ENCODE results near the gene FBRS.

Gene FBRS

DNA sequence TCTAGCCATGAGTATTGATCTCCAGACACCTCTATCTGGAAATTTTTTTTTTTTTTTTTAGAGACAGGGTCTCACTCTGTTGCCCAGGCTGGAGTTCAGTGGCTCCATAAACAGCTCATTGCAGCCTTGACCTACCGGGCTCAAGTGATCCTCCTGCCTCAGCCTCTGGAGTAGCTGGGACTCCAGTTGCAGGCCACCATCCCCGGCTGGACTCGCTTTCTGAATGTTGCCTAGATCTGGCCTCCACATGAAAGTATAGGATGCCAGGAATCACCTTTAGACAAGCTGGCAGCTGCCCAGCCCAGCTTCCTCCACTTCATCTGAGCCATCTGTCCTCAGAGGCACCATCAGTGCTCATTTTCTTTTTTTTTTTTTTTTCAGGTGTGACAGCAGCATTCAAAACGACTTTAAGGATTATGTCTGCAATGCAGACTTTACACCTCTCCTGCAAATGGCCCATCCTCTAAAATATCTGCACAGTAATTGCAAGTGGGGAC is 13.8 kb upstream of the FBRS start:
- DNase-seq (ENCODE audit: low spot score): no peak

DNA sequence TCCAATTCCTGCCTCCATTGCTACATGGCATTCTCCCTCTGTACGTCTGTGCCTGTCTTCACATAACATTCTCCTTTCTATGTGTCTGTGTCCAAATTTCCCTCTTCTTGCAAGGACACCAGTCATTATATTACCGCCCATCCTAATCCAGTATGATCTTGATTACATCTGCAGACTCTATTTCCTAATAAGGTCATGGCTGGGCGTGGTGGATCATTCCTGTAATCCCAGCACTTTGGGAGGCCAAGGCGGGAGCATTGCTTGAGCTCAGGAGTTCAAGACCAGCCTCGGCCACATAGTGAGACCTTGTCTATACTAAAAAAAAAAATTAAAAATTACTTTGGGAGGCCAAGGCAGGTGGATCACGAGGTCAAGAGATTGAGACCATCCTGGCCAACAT is 12.5 kb upstream of the FBRS start:
- DNase-seq (ENCODE audit: low spot score): no peak

DNA sequence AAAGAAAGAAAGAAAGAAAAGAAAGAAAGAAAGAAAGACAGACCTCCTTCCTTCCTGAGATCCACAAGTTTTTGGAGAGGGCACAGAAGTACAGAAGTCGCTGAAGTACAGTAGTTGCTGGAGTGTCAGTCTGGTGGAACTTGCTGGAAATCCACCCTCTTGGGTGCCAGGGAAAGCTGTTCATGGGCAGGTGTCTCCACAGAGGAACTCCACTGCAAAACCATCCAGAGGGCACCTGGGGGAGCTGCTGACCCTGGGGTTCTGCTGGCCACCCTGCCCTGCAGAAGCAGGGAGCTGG is 11.0 kb upstream of the FBRS start:
- DNase-seq (ENCODE audit: low spot score): no peak

DNA sequence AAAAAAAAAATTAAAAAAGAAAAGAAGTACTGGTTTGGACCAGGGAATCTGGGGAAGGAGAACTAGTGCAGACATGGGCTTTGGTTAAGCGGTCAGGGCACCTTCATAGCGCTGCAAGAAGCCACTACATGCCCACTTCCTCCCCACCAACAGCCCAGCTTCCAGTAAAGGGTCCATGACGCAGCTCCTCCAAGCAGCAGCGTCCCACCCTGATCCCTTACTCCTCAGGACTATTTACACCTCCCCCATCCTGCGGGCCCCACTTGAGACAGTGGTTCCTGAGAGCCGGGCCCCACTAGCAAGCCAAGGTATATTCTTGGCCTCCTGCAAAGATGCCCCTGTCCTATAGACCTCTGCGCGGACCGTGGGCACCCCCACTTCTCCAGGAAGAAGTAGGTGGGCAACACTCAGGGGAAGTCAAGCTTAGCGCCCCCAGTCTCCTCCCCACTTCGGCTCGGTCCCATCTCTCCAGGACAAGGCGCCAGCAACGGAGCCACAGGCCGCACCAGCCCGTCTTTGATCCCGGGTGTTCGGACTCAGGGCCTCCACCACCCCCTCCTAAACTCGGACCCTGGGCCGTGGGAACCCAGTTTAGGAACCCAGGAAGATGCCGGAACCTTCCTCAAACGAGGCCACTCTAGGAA is 8.4 kb upstream of the FBRS start:
- DNase-seq (ENCODE audit: low spot score): no peak

DNA sequence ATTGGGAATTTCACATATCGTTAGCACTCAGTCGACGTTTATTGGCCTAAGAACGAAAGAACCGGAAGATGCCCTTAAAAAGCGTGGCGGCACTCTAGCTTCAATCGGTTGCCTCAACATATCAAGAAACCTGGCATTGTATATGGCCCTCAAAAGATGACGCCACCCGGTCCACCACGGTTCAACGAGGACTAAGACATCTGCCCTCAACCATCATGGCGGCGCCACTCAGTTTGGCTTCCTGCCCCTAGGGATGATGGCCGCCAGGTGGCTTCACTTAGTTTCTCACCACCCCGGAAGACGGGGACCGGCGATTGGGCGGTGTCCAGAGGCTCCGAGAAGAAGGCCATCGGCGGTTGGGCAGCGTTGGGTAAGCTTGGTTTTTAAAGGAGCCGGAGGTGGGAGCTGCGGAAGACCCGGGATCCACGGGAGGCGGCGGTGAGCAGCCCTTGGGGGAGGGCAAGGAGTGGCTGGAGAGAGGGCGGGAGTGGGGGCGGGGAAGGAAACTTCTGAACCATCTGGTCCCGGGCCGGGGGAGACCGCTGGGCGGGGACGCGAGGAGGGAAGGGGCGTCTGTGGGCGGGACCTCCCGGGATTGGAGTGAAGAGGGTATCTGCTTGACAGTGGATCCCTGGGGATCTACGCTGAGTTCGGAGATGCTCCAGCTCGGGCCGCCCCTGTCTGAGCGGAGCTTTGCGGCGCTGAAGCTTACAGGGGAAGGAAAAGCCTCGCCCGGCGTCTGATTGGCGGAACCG is 7.7 kb upstream of the FBRS start, which contains the start of gene PRR14:
Gene PRR14 (plus strand): TSS at position 592 of the 755 bp plus-strand sequence. CDS start 686 bp downstream, outside the sequence.
- peak; percentile 99 for DNase-seq (ENCODE audit: low spot score)

DNA sequence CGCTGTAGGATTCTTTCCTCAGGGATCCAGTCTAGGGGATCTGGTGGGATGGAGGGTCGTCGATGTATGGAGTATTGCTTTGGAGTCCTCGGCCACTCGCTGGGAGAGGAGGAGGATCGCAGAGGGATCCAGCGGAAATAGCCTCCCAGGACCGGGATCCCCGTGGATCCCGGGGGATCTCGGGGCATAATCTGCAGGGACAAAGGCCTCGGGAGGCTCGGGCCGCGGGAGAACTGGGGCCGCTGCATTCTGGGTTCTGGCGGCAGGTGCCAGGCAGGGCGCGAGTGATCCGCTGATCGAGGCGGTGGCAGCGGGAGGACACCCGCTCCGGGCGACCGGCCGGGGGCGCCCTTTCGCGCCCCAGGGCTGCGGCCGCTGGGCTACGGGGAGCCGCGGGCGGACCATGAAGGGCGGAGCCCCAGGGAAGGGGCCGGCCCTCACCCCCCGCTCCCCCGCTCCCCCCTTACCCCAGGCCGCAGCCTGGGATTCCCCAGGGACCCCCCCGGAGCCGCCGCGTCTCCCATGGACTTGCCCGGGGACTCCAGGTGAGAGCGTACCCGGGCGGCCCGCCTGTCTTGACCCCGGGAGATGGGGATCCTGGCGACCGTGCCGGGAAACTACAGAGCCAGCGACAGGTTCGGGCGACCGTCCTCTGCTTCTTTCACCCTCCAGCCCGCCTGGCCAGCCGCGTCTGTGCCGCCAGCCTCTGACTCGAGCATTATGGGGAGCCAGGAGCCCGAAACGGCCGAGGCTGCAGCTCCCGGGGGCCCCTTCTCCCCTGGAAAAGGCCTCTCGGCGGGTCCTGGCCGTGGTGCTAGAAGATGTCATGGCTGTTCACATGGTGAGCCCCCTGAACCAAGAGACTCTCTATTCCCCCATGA is 6.9 kb upstream of the FBRS start:
- DNase-seq (ENCODE audit: low spot score): peak; percentile 56

DNA sequence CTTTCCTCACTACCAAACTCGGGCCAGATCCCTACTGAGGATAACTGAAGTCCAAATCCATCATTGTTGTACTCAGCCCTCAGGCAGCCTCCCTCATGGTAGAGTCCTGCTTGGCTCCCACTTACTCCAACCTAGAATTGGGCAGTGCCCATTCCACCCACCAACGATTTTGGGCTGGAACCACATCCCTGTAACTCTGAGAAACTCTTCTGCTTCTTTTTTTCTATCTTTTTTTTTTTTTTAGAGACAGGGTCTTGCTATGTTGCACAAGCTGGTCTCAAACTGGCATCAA is 6.3 kb upstream of the FBRS start:
- DNase-seq (ENCODE audit: low spot score): no peak

DNA sequence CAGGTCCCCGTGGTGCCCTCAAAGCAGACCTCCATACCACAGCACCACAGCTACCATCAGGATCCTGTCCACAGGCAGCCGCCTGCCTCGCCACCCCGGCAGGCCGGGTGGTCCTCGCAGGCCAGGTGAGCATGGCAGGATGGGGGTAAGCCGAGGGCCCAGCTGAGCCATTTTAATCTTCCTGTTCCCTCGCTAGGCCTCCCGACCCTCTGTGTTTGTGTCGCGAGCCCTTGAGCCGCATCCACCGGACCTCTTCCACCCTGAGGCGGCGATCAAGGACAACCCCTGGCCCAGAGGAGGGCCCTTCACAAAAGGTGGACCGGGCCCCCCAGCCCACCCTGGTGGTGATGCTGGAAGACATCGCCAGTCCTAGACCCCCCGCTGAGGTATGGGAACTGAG is 5.5 kb upstream of the FBRS start:
- no peak for DNase-seq (ENCODE audit: low spot score)

DNA sequence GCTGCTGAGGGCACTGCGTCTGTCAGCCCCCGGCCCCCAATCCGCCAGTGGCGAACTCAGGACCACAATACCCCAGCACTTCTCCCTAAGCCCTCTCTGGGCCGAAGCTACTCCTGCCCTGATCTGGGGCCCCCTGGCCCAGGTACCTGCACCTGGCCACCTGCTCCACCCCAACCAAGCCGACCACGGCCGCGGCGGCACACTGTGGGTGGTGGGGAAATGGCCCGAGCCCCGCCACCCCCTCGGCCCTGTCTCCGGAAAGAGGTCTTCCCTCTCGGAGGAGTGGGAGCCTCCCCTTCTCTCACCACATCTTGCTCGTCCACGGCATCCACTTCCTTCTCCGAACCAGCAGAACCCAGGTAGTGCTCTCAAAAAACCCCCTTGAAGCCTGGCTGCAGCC is 3.4 kb upstream of the FBRS start:
- DNase-seq (ENCODE audit: low spot score): no peak

DNA sequence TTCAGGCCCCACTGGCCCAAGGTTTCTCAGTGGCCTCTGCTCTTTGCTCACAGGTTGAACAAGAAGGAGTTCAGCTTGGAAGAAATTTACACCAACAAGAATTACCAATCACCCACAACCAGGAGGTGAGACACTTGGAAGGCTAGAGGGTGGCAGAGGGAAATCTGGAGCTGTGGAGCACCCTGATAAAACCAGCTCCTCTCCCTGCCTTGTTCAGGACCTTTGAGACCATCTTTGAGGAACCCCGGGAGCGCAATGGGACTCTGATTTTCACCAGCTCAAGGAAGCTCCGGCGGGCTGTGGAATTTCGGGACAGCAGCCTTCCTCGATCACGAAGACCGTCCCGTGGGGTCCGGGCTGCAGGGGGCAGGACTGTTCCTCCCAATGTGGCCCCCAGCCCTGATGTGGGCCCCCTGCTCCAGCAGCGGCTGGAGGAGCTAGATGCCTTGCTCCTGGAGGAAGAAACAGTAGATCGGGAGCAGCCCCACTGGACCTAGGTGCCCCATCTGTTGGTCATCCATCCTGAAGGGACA is 2.4 kb upstream of the FBRS start:
- DNase-seq (ENCODE audit: low spot score): no peak

DNA sequence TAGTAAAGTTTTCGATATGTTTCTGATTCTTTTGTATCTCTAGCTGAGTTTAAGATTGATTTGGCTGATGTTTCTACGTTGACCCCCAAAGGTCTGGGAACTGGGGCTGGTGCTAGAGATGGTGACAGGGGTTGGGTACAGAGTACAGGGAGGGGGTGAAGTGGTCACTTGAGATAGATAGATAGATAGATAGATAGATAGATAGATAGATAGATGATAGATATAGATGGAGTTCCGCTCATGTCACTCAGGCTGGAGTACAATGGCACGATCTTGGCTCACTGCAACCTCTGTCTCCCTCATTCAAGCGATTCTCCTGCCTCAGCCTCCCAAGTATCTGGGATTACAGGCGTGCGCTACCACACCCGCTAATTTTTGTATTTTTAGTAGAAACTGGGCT is 1.8 kb upstream of the FBRS start:
- DNase-seq (ENCODE audit: low spot score): no peak

DNA sequence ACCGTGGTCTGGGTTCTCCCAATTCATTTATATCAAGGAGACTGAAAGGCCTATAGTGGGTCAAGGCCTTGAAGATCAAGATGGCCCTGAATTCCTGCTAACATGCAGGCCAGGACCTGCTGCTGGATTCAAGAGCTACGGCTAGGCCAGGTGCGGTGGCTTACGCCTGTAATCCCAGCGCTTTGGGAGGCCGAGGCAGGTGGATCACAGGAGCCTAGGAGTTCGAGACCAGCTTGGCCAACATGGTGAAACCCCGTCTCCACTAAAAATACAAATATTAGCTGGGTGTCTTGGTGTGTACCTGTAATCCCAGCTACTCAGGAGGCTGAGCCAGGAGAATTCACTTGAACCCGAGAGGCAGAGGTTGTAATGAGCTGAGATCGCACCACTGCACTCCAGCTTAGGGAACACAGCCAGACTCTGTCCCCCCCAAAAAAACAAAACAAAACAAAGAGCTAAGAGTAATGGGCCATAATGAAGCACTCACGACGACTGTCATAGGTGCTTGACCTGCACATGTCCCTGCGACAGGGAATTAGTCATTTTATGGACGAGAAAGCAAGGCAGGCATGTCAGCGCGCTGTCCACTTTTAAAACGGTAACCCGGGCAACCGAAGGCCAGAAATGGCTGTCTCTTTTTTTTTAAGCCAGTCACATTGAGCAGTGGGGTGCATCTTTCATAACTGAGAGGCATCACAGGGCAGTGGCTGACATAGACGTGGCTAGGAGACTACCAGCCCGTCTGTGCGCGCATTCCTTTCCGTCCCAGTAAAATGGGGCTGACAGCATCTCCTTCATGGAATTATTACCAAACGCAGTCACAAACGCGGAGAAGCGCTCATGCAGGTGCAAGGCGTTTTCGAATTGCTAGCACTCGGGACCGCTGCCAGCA is 1.0 kb upstream of the FBRS start:
- DNase-seq (ENCODE audit: low spot score): no peak

DNA sequence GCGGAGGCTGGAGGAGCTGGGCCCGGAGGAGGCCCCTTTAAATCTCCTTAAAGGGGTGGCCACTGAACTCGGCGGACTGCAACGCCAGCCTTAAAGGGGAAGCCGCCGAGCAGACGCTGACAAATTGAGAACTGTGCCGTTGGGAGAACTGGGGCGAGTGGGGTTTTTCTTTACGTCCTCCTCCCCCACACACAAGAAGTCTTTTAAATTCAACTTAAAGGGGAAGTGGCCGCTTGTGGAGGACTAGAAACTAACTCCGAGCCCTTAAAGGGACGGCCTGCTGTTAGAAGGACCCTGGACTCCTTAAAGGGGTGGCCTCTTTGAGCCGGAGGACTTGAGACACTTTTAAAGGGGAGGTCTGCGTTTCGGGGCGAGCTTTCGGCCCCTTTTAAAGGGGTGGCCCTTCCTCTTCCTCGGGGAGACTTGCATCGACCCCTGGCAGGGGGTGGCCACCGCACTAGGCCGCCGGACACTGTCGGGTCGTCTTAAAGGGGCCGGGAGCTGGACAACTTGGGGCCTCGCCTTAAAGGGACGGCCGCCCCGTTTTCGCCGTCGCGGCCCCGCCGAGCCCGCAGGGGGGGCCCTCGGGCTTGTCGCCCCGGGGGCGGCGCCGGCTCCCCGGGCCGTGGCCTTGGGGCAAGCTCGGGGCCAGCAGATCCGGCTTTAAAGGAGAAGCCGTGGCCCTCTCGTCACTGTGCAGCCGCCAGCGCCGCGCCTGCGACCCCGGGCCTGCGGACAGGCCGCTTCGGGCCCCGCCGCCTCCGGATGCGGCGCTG is 688 bp downstream of the FBRS start:
- peak; percentile 98 for DNase-seq (ENCODE audit: low spot score)

DNA sequence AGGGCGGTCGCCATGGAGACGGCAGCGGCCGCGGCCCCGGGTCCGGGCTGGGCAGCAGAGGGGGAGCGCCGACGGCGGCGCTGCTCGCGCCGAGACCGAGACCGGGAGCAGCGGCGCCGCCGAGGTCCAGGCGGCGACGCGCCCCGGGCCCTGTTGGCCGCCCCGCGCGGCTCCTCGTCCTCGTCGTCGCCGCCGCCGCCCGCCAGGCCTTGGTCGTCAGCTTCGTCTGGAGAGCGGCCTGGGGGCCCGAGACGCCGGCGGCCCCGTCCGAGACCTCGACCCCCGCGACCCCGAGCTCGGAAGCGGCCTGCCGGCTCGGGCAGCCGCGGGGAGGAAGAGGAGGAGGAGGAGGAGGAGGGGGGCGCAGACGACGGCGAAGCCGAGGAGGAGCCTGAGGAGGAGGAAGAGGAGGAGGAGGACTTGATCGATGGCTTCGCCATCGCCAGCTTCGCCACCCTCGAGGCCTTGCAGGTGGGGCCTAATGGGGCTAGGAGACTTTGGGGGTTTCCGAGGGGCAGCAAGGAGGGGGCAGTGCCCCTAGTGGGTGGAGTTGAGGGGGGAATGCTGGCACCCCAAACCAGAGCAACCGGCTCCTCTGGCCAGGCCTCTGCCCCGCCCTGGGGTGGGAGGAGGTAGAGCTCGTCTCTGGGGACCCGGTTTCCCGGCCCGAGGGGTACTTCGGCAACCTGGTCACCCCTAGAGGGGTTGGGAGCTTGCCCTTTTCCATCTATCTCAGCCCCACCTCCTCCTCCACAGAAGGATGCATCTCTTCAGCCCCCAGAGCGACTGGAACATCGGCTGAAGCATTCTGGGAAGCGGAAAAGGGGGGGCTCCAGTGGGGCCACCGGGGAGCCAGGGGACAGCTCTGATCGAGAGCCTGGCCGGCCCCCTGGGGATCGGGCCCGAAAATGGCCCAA is 1.5 kb downstream of the FBRS start:
- DNase-seq (ENCODE audit: low spot score): no peak

DNA sequence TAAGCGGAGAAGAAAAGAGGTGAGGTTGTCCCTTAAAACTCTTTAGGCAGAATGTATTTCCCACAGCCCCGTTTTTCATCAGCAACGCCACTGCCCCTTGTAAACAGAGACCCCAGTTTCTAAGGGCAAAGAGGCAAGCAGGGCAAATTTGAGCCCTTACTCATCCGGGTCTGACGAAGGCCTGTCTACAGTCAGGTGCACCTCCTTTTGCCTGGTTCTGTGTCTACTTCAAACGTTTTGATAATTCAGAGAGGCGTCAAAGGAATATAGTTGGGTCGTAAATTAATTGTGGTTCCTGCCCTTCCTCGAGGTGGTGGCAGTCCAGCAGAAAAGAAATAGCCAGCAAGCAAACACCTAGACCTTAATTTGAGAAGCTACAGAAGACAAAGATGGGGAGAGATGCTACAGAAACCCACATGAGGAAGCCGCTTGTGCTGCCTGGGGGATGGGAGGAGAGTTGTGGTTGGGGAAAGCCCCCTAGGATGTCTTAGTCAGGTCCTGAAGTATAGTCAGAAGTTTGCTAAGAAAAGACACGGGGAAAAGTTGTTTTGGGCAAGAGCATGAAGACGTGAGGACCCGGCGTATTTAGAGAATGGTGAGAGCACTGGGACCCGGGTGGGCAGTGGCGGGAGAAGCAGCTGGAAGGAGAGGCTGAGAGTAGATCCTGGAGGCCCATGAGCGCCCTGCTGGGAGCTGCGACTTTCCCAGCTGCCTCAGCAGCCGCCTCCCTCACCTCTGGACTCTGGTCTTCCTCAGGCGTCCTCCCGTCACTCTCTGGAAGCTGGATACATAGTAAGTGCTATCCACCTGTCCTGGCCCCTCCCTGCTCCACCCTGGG is 2.4 kb downstream of the FBRS start:
- DNase-seq (ENCODE audit: low spot score): no peak

DNA sequence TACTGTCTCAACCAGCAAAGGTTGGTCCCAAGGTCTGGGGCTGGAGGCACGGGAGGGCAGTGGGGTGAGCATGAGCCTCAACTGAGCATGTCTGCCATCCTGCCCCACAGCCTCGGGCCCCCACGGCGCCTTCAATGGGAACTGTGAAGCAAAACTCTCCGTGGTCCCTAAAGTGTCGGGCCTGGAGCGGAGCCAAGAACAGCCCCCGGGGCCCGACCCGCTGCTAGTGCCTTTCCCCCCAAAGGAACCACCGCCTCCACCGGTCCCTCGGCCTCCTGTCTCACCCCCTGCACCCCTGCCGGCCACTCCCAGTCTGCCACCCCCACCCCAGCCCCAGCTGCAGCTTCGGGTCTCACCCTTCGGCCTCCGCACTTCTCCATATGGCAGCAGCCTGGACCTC is 4.2 kb downstream of the FBRS start:
- DNase-seq (ENCODE audit: low spot score): no peak

DNA sequence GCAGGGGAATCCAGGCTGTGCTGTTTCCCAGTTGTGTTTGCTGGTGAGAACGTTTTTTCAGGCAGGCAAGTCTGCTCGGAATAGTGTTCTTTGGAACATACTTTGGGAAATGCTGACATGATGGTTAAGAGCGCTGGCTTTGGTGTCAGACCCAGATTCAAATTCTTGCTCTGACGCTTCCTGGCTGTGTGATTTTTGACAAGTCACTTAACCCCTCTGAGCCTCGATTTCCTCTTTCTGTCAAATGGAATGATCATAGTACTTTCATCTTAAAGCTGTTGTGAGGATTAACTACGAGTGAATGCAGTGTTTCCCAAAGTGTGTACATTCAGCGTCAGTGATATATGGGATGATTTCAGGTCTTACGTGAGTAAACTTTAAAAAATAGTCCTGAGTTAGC is 4.8 kb downstream of the FBRS start:
- no peak for DNase-seq (ENCODE audit: low spot score)

DNA sequence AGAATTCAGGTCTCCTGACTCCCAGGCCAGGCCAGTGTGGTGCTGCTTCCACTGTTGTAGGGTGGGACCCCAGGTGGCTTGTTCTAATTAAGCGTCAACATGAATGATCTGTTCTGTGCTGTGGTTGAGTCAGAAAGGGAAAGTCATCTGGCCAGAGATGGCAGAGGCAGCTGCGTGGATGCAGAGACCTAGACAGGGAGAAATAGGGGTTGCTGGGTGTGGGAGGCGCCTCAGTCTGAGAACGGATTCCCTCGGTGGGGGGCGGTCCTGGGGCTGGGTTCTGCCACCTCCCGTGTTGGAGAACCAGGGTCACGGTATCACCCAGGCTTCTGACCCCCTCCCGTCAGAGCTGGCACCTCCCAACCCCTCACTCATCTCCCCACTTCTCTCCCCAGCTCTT is 5.6 kb downstream of the FBRS start:
- DNase-seq (ENCODE audit: low spot score): no peak

DNA sequence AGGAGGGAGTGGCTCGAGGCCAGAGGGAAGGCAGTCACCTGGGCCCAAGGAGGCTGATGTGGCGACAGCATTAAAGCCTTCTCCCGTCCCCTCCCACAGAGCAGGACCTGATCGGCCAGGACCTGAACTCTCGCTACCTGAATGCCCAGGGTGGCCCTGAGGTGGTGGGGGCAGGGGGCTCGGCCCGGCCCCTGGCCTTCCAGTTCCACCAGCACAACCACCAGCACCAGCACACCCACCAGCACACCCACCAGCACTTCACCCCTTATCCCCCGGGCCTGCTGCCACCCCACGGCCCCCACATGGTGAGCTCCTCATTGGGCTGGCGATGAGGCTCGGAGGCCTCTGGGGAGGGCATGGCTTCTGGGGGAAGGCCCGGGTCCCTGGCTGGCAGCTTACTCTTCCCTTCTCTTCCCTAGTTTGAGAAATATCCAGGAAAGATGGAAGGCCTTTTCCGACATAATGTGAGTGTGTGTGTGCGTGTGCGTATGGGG is 6.4 kb downstream of the FBRS start:
- DNase-seq (ENCODE audit: low spot score): no peak
